Astrocyte of the cerebellum (primary cell): ENCODE results near the gene PRXL2A.
A peak's percentile ranks its signal among the peaks of the same experiment; 100 is the strongest.

Source experiments
- DNase-seq: peaks from one replicate; pipeline ENCODE4 v3.0.0-alpha.2; 2011; ENCODE audit warnings: low read depth
- H3K4me3 ChIP-seq: 2 replicates; pipeline ENCODE4 v1.5.1; 2011; ENCODE audit warnings: mild to moderate bottlenecking, low read depth, low read length, moderate library complexity
- in situ Hi-C: cut with HindIII; loops from 2 replicates; pipeline ENCODE4 v1.10.0; 2017; ENCODE audit warnings: low sequenced_read_pairs
- TF ChIP-seq, protein P1 (sequence below): IDR thresholded peaks from 2 replicates; pipeline ENCODE4 v1.5.1; 2012; ENCODE audit warnings: low read length, low read depth, moderate library complexity, mild to moderate bottlenecking; ENCODE audit errors: missing control alignments

PRXL2A gene

GRCh38 chr10:80448209-80448942, 40.0 kb downstream of the PRXL2A start:
- no peak for DNase-seq
- TF ChIP-seq, protein P1, sequence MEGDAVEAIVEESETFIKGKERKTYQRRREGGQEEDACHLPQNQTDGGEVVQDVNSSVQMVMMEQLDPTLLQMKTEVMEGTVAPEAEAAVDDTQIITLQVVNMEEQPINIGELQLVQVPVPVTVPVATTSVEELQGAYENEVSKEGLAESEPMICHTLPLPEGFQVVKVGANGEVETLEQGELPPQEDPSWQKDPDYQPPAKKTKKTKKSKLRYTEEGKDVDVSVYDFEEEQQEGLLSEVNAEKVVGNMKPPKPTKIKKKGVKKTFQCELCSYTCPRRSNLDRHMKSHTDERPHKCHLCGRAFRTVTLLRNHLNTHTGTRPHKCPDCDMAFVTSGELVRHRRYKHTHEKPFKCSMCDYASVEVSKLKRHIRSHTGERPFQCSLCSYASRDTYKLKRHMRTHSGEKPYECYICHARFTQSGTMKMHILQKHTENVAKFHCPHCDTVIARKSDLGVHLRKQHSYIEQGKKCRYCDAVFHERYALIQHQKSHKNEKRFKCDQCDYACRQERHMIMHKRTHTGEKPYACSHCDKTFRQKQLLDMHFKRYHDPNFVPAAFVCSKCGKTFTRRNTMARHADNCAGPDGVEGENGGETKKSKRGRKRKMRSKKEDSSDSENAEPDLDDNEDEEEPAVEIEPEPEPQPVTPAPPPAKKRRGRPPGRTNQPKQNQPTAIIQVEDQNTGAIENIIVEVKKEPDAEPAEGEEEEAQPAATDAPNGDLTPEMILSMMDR, result no peak
- no peak overlapping the region for H3K4me3 ChIP-seq
- in situ Hi-C loops, result no loop called here

- in situ Hi-C loops, result no loop called here
Observed at GRCh38 chr10:80449520-80449919, 41.2 kb downstream of the PRXL2A start.

GRCh38 chr10:80451132-80451531, 42.8 kb downstream of the PRXL2A start:
- TF ChIP-seq, protein P1, result no peak
- no peak for DNase-seq
- in situ Hi-C loops, result no loop called here
- H3K4me3 ChIP-seq, result no peak overlapping the region

More at GRCh38 chr10:80449520-80449919, 41.2 kb downstream of the PRXL2A start:
- H3K4me3 ChIP-seq, result no peak overlapping the region
- TF ChIP-seq, protein P1, result no peak
- DNase-seq, result no peak

GRCh38 chr10:80452069-80452468, 43.7 kb downstream of the PRXL2A start:
- no peak overlapping the region for H3K4me3 ChIP-seq
- in situ Hi-C loops, result no loop called here
- TF ChIP-seq, protein P1, result no peak
- DNase-seq, result no peak

DNA sequence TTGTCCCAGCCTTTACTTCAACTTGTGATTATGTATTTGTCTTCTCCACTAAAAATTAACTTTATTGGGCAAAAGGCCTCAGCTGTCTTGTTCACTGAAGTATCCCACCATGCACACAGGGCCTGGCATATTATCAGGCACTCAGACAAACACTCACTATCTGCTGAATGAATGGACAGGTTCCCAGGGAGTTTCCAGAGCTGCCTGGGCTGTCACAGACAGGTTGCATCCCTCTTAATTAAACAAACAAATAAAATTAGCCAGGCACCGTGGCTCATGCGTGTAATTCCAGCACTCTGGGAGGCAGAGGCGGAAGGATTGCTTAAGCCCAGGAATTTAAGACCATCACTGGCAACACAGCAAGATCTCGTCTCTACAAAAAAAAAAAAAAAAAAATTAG, 44.3 kb downstream of the PRXL2A start:
- TF ChIP-seq, protein P1, result no peak
- in situ Hi-C loops, result no loop called here
- DNase-seq, result no peak
- no peak overlapping the region for H3K4me3 ChIP-seq

- TF ChIP-seq, protein P1, result no peak
- peak overlapping the region; percentile 81 for H3K4me3 ChIP-seq
- no peak for DNase-seq
- in situ Hi-C loops, result no loop called here
Observed at GRCh38 chr10:80453056-80453841, 44.9 kb downstream of the PRXL2A start.
